GM18502 (cell line): Measurements from ENCODE around the gene S100A7A.

Experiments used
- ATAC-seq: cut with Tn5 transposase; IDR thresholded peaks from one replicate; pipeline ENCODE4 v1.9.1; 2021; ENCODE audit warnings: mild to moderate bottlenecking; ENCODE audit not compliant: unreplicated experiment, poor library complexity

Gene S100A7A

DNA sequence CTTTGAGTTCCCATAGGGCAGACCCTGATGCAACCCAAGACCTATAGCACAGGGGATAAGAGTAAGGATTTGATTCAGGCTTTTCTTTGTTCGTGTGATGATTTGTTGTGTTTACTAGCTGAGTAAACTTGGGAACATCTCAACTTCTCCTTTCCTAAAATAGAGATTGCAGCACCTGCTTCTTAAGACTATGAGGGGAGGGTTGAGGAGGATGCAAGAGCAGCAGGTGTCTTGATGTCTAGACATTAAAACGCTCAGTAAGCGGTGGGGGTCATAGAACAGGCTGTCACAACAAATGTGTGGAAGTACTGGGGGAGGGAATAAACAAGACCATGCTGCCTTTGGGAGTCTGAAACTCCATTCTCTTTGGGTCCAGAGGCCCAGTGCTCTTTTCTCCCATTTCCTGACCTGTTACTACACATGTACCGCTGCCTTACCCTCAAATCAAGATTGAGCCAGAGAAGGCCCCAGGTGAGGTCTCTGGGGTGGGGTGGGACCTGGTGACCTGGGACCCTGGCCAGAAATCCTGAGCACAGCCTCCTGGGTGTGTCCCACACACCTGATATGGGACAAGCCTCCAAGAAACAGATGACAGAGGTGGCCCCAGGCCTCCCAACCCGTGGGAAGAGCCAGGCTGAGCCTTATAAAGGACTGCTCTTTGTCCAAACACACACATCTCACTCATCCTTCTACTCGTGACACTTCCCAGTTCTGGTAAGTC, at the start of gene S100A7A:
TSS of gene S100A7A (plus strand) at position 671 of the 721 bp plus-strand sequence. CDS start 1,563 bp downstream, outside the sequence.
- no peak for ATAC-seq

DNA sequence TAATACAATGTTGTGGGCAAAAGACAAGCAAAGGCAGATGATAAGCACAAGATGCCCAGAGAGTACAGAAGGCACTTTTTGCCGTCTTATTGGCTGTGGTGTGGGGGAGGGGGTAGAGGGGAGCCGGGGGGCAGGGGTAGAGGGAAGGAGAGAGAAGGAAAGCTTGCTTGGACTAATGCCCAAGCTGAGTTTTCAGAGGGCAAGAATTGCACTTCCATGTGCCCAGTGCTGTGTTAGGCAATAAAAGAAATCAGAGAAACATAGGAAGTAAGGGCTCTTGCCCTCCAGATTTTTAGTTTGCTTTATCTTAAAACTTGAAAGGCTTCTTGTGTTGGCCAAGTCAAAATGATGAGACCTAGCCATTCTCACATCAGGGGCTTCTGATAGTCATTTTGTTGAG, 49.2 kb upstream of the S100A7A start:
- ATAC-seq, result no peak

DNA sequence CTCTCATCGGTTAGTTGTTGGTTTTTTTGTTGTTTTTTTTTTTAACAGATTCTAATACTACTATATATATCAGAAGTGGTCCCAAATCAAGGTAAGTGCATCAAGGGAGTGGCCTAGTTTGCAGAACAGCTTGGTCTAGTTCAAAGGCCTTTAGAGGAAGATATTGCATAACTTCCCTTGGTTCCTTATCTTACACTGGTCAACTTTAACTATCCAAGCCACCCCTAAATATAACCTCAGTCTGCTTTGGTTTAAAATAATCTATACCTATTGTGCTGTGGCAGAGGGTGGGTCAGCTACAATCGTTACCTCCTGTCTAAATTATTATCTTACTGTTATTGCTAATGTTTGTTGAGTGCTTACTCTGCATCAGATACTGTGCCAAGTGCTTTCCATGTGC, 47.8 kb upstream of the S100A7A start:
- ATAC-seq, result no peak

- ATAC-seq, result no peak
Observed at GRCh38 chr1:153370146-153370545, 46.2 kb upstream of the S100A7A start.

DNA sequence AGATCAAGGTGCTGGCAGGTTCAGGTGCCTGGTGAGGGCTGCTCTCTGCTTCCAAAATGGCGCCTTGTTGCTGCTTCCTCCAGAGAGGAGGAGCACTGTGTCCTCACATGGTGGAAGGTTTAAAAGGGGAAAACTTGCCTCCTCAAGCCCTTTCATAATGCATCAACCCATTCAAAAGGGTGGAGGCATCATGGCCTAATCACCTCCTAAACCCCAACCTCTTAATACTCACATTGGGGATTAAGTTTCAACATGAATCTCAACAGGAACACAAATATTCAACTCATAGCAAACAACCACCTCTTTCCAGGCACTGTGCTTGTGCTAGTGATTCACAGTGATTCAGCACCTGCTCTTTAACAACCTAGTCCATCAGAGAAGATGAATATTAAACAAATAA, 45.1 kb upstream of the S100A7A start:
- no peak for ATAC-seq

- no peak for ATAC-seq
Observed at GRCh38 chr1:153372571-153372970, 43.7 kb upstream of the S100A7A start.

- no peak for ATAC-seq
Observed at GRCh38 chr1:153374071-153374470, 42.2 kb upstream of the S100A7A start.

DNA sequence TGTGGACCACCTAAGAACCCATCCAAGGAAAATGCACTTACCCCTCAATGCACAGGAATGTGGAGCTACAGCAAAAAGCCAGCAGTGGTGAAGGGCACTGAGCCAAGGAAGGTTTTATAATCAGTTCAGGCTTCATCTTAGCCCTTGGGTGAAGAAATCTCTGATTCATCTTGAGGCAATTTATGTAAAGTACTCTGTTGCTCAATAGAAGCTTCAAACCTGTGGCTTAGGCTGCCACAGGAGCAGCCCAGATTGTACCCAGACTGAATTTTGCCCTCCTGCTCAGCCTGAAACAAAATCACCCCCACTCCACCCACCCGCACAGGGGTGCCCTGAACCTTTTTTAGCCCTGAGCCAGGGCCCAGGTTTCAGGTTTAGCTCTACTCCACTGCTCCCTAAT, 40.8 kb upstream of the S100A7A start, which contains the start of gene S100A12:
TSS of gene S100A12 (minus strand) at position 111 of the 400 bp plus-strand sequence. CDS start 1,029 bp downstream, outside the sequence.
- no peak for ATAC-seq

DNA sequence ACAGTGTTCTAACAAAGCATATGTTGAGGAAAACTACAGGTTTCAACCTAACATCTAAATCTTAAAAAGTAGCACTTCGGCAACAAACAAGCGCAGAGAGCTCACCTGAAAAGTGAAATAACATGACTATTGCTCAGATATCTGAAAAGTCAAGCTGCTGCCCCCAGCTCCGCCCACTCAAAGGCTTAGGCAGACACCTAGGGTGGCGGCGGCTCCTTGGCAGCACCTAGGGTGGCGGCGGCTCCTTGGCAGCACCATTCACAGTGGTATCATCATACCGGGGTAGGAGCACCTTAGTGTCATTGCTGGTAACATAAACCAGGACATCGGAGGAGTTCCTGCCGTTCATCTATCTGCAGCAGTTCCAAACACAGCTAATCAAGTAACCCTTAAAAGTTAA, 36.7 kb upstream of the S100A7A start:
- no peak for ATAC-seq

DNA sequence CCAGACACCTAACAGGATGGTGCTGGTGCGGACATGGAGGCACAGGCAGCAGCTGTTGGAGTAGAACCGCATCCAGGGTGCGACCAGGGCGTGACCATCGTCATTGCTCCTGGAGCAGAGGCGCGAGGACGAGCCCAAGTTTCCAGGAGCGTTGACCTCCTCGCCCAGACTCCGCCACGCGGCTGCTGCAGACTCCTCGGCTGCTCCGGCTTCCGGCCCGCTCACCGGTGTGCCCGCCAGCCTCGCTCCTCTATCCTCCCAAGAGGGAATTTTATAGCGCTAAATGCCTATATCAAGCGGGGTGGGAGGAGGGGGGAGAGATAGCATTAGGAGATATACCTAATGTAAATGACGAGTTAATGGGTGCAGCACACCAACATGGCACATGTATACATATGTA, 35.6 kb upstream of the S100A7A start:
- no peak for ATAC-seq

- ATAC-seq, result no peak
Observed at GRCh38 chr1:153384958-153385580, 31.3 kb upstream of the S100A7A start.

DNA sequence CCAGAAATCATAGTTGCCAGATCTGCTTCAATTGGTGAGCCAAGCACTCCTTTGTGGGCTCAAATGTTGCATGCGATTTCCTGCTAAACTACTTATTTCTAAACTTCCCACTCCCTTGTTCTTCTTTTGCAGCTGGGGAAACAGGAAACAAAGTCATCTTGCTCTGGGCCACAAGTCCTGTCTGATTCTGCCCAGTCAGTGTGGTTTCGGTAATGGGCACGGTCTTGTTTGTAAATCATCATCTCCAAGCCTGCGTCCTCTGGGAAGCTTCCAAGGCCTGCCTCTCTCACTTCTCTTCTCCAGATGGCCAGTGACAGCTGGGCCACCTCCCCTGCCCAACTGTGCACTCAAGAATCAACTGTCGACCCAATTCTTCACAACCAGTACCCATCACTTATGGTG, 29.8 kb upstream of the S100A7A start:
- ATAC-seq, result no peak

DNA sequence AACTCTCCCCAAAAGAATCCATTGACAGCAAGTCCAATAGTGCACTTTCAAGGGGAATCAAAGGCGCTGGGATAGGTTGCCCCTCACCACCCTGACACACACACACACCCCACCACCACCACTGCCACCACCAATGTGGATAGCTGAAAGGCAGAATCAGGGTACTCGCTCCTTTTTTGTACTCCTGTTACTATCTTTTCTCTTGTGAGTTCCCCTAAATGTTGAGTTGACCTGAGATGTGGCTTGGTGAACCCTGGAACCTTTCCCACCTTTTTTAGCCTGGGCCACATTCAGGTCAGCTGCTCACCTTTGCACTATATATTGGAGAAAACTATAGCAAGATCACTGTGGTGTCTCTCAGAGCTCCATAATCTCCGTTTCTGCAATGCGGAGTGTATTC, 29.3 kb upstream of the S100A7A start:
- ATAC-seq, result no peak

GRCh38 chr1:153387785-153388184, 28.5 kb upstream of the S100A7A start:
- no peak for ATAC-seq

- no peak for ATAC-seq
Observed at GRCh38 chr1:153389401-153389800, 26.9 kb upstream of the S100A7A start.

DNA sequence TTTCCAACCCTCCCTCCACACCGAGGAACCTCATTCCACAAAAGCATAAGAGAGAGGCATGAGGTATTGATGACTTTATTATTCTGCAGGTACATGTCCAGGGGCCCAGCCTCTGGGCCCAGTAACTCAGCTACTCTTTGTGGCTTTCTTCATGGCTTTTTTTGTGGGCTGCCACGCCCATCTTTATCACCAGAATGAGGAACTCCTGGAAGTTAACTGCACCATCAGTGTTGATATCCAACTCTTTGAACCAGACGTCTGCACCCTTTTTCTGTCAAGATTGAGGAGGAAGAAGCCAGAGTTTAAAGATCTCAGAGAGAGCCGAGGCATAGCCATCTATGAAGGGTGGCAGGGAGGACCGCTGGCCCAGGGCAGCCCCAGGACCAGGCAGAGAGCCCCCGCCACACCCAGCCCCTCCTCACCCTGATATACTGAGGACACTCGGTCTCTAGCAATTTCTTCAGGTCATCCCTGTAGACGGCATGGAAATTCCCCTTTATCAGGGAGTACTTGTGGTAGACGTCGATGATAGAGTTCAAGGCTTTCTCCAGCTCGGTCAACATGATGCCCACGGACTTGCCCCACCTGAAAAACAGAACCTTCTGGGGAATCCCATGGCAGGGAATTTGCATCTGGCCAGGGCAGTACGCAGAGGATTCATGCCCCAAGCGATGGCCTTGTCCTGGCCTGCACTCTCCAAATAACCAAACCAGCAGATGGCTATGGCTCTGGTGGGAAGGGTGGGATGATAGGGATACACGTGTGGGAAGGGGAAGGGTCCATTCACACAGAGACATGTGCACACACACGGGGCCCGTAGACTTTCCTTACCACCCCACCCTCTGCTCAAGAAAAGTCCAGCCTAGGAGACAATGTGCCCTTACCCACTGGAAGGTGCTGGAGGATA, 26.1 kb upstream of the S100A7A start:
- no peak for ATAC-seq

DNA sequence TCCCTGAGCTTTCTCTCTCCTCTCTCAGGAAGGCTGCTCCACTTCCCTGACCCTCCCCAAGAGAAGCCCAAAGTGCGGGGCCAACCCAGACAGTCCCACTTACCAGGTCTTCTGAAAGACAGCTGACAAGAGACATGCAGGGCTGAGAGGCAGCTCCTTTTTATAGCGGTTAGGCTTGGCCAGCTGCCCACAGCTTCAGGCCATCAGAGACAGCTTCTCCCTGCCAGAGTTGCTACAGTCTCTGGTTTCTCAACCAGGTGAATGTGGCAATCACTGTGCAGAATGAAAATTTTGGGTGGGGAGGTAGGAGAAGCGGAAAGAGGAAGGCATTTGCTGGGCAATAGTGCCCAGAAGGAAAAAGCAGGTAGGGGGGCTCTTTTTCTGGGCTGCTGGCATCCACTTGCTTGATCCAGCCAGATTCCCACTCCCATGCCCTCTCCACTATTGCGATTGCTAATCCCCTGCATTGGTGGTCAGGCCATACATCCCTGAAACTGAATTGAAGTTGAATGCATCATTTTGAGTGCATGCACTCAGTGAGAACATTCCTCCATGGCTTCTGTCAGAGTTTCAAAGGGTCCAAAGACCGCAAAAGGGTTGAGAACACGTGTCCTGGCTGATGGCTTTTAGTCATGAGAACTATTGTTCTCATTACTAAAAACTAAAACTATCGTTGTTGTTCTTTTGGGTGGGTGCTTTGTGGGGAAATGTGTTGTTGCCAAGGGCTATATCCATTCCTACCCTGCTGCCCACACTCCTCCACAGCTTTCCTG, 25.2 kb upstream of the S100A7A start, which contains the start of gene S100A8:
TSS of gene S100A8 (minus strand) at position 136 of the 773 bp plus-strand sequence. CDS start 538 bp downstream, outside the sequence.
- no peak for ATAC-seq

DNA sequence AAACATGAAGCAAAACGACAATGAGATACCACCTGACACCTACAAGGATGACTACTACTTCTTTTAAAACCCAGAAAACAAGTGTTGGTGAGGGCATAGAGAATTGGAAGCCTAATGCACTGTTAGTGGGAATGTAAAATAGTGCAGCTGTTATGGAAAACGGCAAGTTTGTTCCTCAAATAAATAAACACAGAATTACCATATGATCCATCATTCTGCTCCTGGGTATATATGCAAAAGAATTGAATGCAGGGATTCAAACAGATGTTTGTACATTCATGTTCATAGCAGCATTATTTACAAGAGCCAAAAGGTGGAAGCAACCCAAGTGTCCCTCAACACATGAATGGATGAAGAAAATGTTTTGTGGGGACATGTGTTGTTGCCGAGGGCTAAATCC, 24.1 kb upstream of the S100A7A start:
- ATAC-seq, result no peak

DNA sequence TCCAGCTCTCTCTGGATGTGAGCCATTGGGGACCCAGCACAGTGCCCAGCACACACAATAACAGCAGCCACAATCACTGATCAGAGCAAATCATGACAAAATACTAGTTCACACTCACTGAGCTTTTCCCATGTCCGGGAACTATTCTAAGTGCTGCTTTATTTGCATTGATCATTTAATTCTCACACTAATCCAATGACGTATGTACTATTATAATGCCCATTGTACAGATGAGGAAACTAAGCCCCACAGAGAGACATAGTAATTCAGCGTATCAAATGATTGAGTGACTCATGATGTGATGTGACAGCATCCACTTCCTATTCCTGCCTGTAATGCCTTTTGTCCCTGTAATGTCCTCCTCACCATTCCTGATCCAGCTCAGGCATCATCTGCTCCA, 23.5 kb upstream of the S100A7A start:
- ATAC-seq, result no peak

- no peak for ATAC-seq
Observed at GRCh38 chr1:153393926-153394325, 22.4 kb upstream of the S100A7A start.
